HCT116 (cell line): Measurements from ENCODE around the gene NXN. TPM values are rescaled to one million over a fixed set of nuclear protein-coding genes. Genes with fewer than 3 reads are reported as not detected.

Experiments used
- ATAC-seq: fragments of 200-7000 bp; cut with Tn5 transposase; 2 replicates; pipeline ENCODE4 v1.9.1; 2020; ENCODE audit warnings: mild to moderate bottlenecking, moderate library complexity
- BruUV-seq: library from RNA; stranded (reverse); fragments of 400-500 nt; replicated peaks from 2 replicates; lab custom pipeline; 2021; lab: Mats Ljungman, UMichigan
- CTCF ChIA-PET: fragments of 300-600 bp; sonication (Branson Sonifier 250); formaldehyde crosslinking; loops from one replicate; lab custom pipeline; 2021; ENCODE audit warnings: antibody characterized with exemption; lab: Charles Lee
- POLR2A ChIA-PET: fragments of 300-600, 350-600 bp; sonication (Branson Sonifier 250); formaldehyde crosslinking; loops from one replicate; lab custom pipeline; 2021; ENCODE audit warnings: antibody characterized with exemption; lab: Charles Lee
- RAD21 ChIA-PET, 2 experiments: fragments of 300-600 bp; sonication (Branson Sonifier 250); formaldehyde crosslinking; loops; one replicate each; lab custom pipeline; 2023; ENCODE audit warnings: low total read pairs in 2 of 2; ENCODE audit not compliant: uncharacterized antibody in 2 of 2, unreplicated experiment in 2 of 2, low non-redundant PET in 1 of 2; lab: Charles Lee
- DNase-seq: peaks from one replicate; pipeline ENCODE4 v3.0.0-alpha.2; 2010; ENCODE audit warnings: low read depth, low spot score
- H2AFZ ChIP-seq: fragments of 200-600 bp; shearing (Covaris generic), sonication (generic); 2 replicates; pipeline ENCODE4 v1.6.1; 2017; ENCODE audit warnings: low read depth, mixed run types, mixed read lengths, antibody characterized with exemption, low read length; ENCODE audit not compliant: poor library complexity, severe bottlenecking
- H3K27ac ChIP-seq: 2 replicates; pipeline ENCODE4 v1.5.1; 2012; ENCODE audit warnings: low read depth, low read length
- H3K27me3 ChIP-seq: fragments of 200-600 bp; sonication (generic); 2 replicates; pipeline ENCODE4 v1.6.1; 2016; ENCODE audit warnings: mixed run types, low read length, mixed read lengths; ENCODE audit not compliant: insufficient read depth
- H3K36me3 ChIP-seq, 2 experiments: fragments of 200-500 bp in 1 of 2; fragments of 200-600 bp in 1 of 2; sonication (Bioruptor generic) in 1 of 2; sonication (generic) in 1 of 2; 2 replicates each; pipeline versions ENCODE4 v1.5.1 to v1.6.1; 2014 to 2016; ENCODE audit warnings: low read length in 2 of 2, inconsistent platforms in 1 of 2, mixed read lengths in 1 of 2, mixed run types in 1 of 2; ENCODE audit not compliant: insufficient read depth in 2 of 2, control insufficient read depth in 1 of 2
- H3K4me1 ChIP-seq, 2 experiments: fragments of 200-600 bp in 1 of 2; sonication (generic) in 1 of 2; 2 replicates each; pipeline versions ENCODE4 v1.5.1 to v1.6.1; 2012 to 2017; ENCODE audit warnings: low read length in 2 of 2, inconsistent platforms in 1 of 2, mild to moderate bottlenecking in 1 of 2, mixed read lengths in 1 of 2, mixed run types in 1 of 2, moderate library complexity in 1 of 2; ENCODE audit not compliant: insufficient read depth in 2 of 2, control insufficient read depth in 1 of 2
- H3K4me2 ChIP-seq: fragments of 200-600 bp; sonication (generic); 2 replicates; pipeline ENCODE4 v1.6.1; 2017; ENCODE audit warnings: mixed run types, low read length, mixed read lengths
- H3K4me3 ChIP-seq, 2 experiments: fragments of 200-600 bp in 1 of 2; sonication (generic) in 1 of 2; replicated peaks in 1 of 2; 2 replicates each; pipeline ENCODE4 v1.5.1; 2011 to 2016; ENCODE audit warnings: low read length in 2 of 2, control low read depth in 1 of 2, low read depth in 1 of 2, mild to moderate bottlenecking in 1 of 2, mixed read lengths in 1 of 2, mixed run types in 1 of 2
- H3K79me2 ChIP-seq: fragments of 200-600 bp; sonication (generic); 2 replicates; pipeline ENCODE4 v1.6.1; 2017; ENCODE audit warnings: mild to moderate bottlenecking, mixed run types, low read length, moderate library complexity, mixed read lengths; ENCODE audit not compliant: insufficient read depth
- H3K9ac ChIP-seq: fragments of 200-600 bp; sonication (generic); 2 replicates; pipeline ENCODE4 v1.6.1; 2016; ENCODE audit warnings: low read length, mixed read lengths
- H3K9me2 ChIP-seq: fragments of 200-600 bp; sonication (generic), shearing (Covaris generic); 2 replicates; pipeline ENCODE4 v1.6.1; 2017; ENCODE audit warnings: mixed run types, mild to moderate bottlenecking, moderate library complexity; ENCODE audit not compliant: insufficient read depth
- H3K9me3 ChIP-seq, 2 experiments: fragments of 200-500 bp in 1 of 2; fragments of 200-600 bp in 1 of 2; sonication (Bioruptor generic) in 1 of 2; sonication (generic) in 1 of 2; 2 replicates each; pipeline ENCODE4 v1.6.1; 2014 to 2017; ENCODE audit warnings: low read length in 2 of 2, mixed read lengths in 2 of 2, inconsistent platforms in 1 of 2, low read depth in 1 of 2, mild to moderate bottlenecking in 1 of 2, mixed run types in 1 of 2, moderate library complexity in 1 of 2; ENCODE audit not compliant: control insufficient read depth in 1 of 2, insufficient read depth in 1 of 2
- H4K20me1 ChIP-seq: fragments of 200-600 bp; sonication (generic), shearing (Covaris generic); 2 replicates; pipeline ENCODE4 v1.6.1; 2017; ENCODE audit warnings: mixed run types, mild to moderate bottlenecking, moderate library complexity; ENCODE audit not compliant: insufficient read depth
- CBX3 ChIP-seq: IDR thresholded peaks from 2 replicates; pipeline ENCODE4 v1.6.1; 2012; ENCODE audit warnings: low read depth
- CEBPB ChIP-seq: IDR thresholded peaks from 2 replicates; pipeline ENCODE4 v1.6.1; 2012; ENCODE audit warnings: low read depth
- ELF1 ChIP-seq: IDR thresholded peaks from 2 replicates; pipeline ENCODE4 v1.6.1; 2012; ENCODE audit warnings: low read depth, borderline replicate concordance
- EZH2phosphoT487 ChIP-seq: fragments of 200-600 bp; IDR thresholded peaks from 2 replicates; pipeline ENCODE4 v1.6.1; 2018; ENCODE audit warnings: antibody characterized with exemption, borderline replicate concordance
- JUND ChIP-seq: IDR thresholded peaks from 2 replicates; pipeline ENCODE4 v1.6.1; 2012
- RAD21 ChIP-seq: IDR thresholded peaks from 2 replicates; pipeline ENCODE4 v1.6.1; 2012; ENCODE audit warnings: low read depth, mild to moderate bottlenecking
- SIN3A ChIP-seq: IDR thresholded peaks from 2 replicates; pipeline ENCODE4 v1.6.1; 2012; ENCODE audit warnings: low read depth
- SP1 ChIP-seq: IDR thresholded peaks from 2 replicates; pipeline ENCODE4 v1.6.1; 2012; ENCODE audit warnings: low read depth
- SRF ChIP-seq: IDR thresholded peaks from 2 replicates; pipeline ENCODE4 v1.6.1; 2012; ENCODE audit warnings: low read depth
- ZNF274 ChIP-seq: fragments of 200-500 bp; sonication (Bioruptor generic); IDR thresholded peaks from 2 replicates; pipeline ENCODE4 v1.6.1; 2014; ENCODE audit warnings: mild to moderate bottlenecking, low read depth, low read length, inconsistent platforms
- intact Hi-C: fragments of 100-400 bp; cut with micrococcal nuclease; formaldehyde crosslinking; loops from 2 replicates; pipeline ENCODE4 v1.10.0; 2022
- total RNA-seq: library from RNA; stranded (reverse); gene quantifications from one replicate; pipeline ENCODE4 v1.2.1, GENCODE V29; 2021; ENCODE audit not compliant: unreplicated experiment
- TF ChIP-seq, protein P1 (sequence below), 3 experiments: fragments of 200-600 bp in 1 of 3; sonication (generic) in 1 of 3; IDR thresholded peaks in 2 of 3; conservative IDR thresholded peaks in 1 of 3; 2 replicates each; pipeline ENCODE4 v1.5.1; 2012 to 2017; ENCODE audit warnings: low read depth in 2 of 3, low read length in 2 of 3, antibody characterized with exemption in 1 of 3, borderline replicate concordance in 1 of 3, control low read depth in 1 of 3, mild to moderate bottlenecking in 1 of 3, mixed read lengths in 1 of 3, mixed run types in 1 of 3, moderate library complexity in 1 of 3; ENCODE audit not compliant: insufficient read depth in 1 of 3
- TF ChIP-seq, protein P2 (sequence below): IDR thresholded peaks from 2 replicates; pipeline ENCODE4 v1.6.1; 2011; ENCODE audit warnings: mild to moderate bottlenecking, low read length, moderate library complexity; ENCODE audit not compliant: insufficient replicate concordance; ENCODE audit errors: extremely low read depth
- TF ChIP-seq, protein P3 (sequence below): IDR thresholded peaks from 2 replicates; pipeline ENCODE4 v1.6.1; 2012; ENCODE audit warnings: low read depth

Gene NXN
- total RNA-seq, 1 experiment from 2014 or later, result 83.7 TPM

DNA sequence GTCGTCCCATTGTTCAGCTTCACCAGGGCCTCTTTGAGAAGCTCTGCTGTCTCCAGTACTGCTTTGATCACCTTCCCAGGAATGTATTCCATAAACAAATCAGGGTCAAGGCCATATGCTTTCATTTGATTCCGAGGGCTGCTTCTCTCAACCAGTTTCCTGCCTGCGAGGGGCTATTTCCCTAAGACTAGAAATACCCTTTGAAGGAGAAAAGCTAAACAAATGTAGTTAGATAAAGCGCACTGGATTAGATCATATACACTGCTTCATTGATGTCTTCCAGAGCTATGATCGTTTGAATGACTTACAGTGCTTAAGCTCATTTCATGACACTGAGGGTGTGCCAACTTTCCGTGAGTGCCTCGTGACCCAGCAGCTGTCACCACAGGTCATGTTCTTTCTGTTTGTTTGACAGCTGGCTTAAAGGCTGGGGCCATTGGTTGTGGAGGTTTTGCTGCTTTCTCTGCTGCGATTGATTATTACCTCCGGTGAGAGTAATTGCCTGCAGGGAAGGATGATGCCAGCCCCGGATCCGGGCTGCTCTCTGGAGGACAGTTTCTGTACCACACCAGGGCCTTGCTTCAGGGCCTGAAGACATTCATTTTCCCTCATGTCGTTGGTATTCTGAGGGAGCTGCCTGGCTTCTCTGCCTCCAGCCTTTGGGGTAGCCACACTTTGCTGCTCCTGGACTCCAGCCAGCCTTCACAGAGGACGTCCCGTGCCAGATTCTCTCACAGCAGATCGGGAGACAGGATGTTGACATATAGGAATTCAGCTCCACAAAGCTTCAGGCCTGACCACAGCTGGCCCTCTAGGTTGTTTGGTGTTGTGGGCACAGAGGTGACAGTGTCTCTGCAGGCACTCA lies 21.3 kb upstream of the NXN start:
- peaks cover 34% of the 10 kb centered on the region for H3K79me2 ChIP-seq
- peaks cover 8 to 18% of the 10 kb centered on the region in 2 experiments; a peak in 3 of 4 replicates for H3K4me1 ChIP-seq
- H3K9me2 ChIP-seq, result no peaks in the 10 kb centered on the region
- no TSS peak for BruUV-seq
- H3K36me3 ChIP-seq, result peaks cover 29 to 33% of the 10 kb centered on the region in 2 experiments
- TF ChIP-seq ELF1, result no peak
- TF ChIP-seq CEBPB, result no peak
- TF ChIP-seq, protein P1, sequence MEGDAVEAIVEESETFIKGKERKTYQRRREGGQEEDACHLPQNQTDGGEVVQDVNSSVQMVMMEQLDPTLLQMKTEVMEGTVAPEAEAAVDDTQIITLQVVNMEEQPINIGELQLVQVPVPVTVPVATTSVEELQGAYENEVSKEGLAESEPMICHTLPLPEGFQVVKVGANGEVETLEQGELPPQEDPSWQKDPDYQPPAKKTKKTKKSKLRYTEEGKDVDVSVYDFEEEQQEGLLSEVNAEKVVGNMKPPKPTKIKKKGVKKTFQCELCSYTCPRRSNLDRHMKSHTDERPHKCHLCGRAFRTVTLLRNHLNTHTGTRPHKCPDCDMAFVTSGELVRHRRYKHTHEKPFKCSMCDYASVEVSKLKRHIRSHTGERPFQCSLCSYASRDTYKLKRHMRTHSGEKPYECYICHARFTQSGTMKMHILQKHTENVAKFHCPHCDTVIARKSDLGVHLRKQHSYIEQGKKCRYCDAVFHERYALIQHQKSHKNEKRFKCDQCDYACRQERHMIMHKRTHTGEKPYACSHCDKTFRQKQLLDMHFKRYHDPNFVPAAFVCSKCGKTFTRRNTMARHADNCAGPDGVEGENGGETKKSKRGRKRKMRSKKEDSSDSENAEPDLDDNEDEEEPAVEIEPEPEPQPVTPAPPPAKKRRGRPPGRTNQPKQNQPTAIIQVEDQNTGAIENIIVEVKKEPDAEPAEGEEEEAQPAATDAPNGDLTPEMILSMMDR (IDR thresholded peaks at IDR 0.05 in 2 of 3, conservative IDR thresholded peaks at IDR 0.05 in 1 of 3; ENCODE audit: borderline replicate concordance in 1 of 3, insufficient read depth in 1 of 3, low read depth in 2 of 3, low read length in 2 of 3), result no peak
- no peak for TF ChIP-seq JUND
- TF ChIP-seq RAD21, result no peak
- TF ChIP-seq, protein P2, sequence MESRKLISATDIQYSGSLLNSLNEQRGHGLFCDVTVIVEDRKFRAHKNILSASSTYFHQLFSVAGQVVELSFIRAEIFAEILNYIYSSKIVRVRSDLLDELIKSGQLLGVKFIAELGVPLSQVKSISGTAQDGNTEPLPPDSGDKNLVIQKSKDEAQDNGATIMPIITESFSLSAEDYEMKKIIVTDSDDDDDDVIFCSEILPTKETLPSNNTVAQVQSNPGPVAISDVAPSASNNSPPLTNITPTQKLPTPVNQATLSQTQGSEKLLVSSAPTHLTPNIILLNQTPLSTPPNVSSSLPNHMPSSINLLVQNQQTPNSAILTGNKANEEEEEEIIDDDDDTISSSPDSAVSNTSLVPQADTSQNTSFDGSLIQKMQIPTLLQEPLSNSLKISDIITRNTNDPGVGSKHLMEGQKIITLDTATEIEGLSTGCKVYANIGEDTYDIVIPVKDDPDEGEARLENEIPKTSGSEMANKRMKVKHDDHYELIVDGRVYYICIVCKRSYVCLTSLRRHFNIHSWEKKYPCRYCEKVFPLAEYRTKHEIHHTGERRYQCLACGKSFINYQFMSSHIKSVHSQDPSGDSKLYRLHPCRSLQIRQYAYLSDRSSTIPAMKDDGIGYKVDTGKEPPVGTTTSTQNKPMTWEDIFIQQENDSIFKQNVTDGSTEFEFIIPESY, result no peak
- TF ChIP-seq SRF, result no peak
- no peak for TF ChIP-seq ZNF274
- TF ChIP-seq CBX3, result no peak
- no peak for TF ChIP-seq SIN3A
- TF ChIP-seq, protein P3, sequence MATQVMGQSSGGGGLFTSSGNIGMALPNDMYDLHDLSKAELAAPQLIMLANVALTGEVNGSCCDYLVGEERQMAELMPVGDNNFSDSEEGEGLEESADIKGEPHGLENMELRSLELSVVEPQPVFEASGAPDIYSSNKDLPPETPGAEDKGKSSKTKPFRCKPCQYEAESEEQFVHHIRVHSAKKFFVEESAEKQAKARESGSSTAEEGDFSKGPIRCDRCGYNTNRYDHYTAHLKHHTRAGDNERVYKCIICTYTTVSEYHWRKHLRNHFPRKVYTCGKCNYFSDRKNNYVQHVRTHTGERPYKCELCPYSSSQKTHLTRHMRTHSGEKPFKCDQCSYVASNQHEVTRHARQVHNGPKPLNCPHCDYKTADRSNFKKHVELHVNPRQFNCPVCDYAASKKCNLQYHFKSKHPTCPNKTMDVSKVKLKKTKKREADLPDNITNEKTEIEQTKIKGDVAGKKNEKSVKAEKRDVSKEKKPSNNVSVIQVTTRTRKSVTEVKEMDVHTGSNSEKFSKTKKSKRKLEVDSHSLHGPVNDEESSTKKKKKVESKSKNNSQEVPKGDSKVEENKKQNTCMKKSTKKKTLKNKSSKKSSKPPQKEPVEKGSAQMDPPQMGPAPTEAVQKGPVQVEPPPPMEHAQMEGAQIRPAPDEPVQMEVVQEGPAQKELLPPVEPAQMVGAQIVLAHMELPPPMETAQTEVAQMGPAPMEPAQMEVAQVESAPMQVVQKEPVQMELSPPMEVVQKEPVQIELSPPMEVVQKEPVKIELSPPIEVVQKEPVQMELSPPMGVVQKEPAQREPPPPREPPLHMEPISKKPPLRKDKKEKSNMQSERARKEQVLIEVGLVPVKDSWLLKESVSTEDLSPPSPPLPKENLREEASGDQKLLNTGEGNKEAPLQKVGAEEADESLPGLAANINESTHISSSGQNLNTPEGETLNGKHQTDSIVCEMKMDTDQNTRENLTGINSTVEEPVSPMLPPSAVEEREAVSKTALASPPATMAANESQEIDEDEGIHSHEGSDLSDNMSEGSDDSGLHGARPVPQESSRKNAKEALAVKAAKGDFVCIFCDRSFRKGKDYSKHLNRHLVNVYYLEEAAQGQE, result no peak
- no peak for TF ChIP-seq SP1
- TF ChIP-seq EZH2phosphoT487, result no peak
- no peak overlapping the region for H2AFZ ChIP-seq
- H3K4me2 ChIP-seq, result no peak overlapping the region
- ChIA-PET RAD21 (no interaction called here), POLR2A (no interaction called here), CTCF (interaction anchor here (1.6 kb wide), 1 partner anchor 57 kb away, joined by 3 read pairs; no protein-coding TSS in a partner anchor)
- H3K4me3 ChIP-seq, result no peak overlapping the region
- H4K20me1 ChIP-seq, result peaks cover 4% of the 10 kb centered on the region; the same call in 1 of the 2 replicates
- H3K27me3 ChIP-seq, result no peaks in the 10 kb centered on the region
- DNase-seq, result no peak
- no peak overlapping the region for H3K9ac ChIP-seq
- intact Hi-C loops, result no loop called here
- no peak for ATAC-seq
- no peaks in the 10 kb centered on the region for H3K9me3 ChIP-seq
- H3K27ac ChIP-seq, result no peak overlapping the region
